Endometrial microvascular endothelial cells (primary cell): ENCODE measurements around the gene SAA1. TPM values are rescaled to one million over a fixed set of nuclear protein-coding genes. Genes with fewer than 3 reads are reported as not detected.
"Not testable (repeated sequence)": the region's sequence is repeated elsewhere in the genome, so short reads cannot be mapped to it uniquely, and the experiment has no call there.

Experiments used
- in situ Hi-C: cut with HindIII; loops from 2 replicates; pipeline ENCODE4 v1.10.0; 2017; ENCODE audit warnings: low sequenced_read_pairs, low pct_unique_long_range_greater_than_20kb; ENCODE audit errors: inconsistent ontology term
- total RNA-seq: library from RNA; depleted of rRNA; stranded (reverse); fragments of >200 nt; gene quantifications from one replicate; pipeline ENCODE4 v1.2.3, GENCODE V29; 2015; ENCODE audit errors: inconsistent ontology term

SAA1 gene
- not detected for total RNA-seq

GRCh38 chr11:18265949-18266348 lies at the start of gene SAA1:
Gene SAA1 (plus strand): TSS chr11:18266264. CDS start chr11:18266888, 624 bp downstream.
- in situ Hi-C loops, result no loop called here

- in situ Hi-C loops, result no loop called here
These were observed 44.7 kb upstream of the SAA1 start for GRCh38 chr11:18221274-18221876.

GRCh38 chr11:18222814-18223421 lies 43.1 kb upstream of the SAA1 start:
- in situ Hi-C loops, result no loop called here

GRCh38 chr11:18223591-18224387 lies 42.3 kb upstream of the SAA1 start:
- in situ Hi-C loops, result no loop called here

GRCh38 chr11:18225913-18226312 lies 40.2 kb upstream of the SAA1 start:
- in situ Hi-C loops, result no loop called here

GRCh38 chr11:18229501-18229900 lies 36.6 kb upstream of the SAA1 start:
- in situ Hi-C loops, result no loop called here

- in situ Hi-C loops, result no loop called here
These were observed 35.2 kb upstream of the SAA1 start for GRCh38 chr11:18230859-18231258.

GRCh38 chr11:18233912-18234311 lies 32.2 kb upstream of the SAA1 start:
- in situ Hi-C loops, result no loop called here

GRCh38 chr11:18235394-18236334 lies 30.4 kb upstream of the SAA1 start:
- in situ Hi-C loops, result no loop called here

GRCh38 chr11:18236664-18237356 lies 29.3 kb upstream of the SAA1 start, which contains the start of gene SAA4:
Gene SAA4 (minus strand): TSS chr11:18236802. CDS start chr11:18235926, 876 bp downstream.
- in situ Hi-C loops, result no loop called here

- in situ Hi-C loops, result no loop called here
These were observed 26.4 kb upstream of the SAA1 start for GRCh38 chr11:18239655-18240054.

GRCh38 chr11:18243783-18244362 lies 22.2 kb upstream of the SAA1 start:
- in situ Hi-C loops, result no loop called here

- in situ Hi-C loops, result no loop called here
These were observed 20.7 kb upstream of the SAA1 start for GRCh38 chr11:18245396-18245795.

- in situ Hi-C loops, result not testable (repeated sequence)
These were observed 19.5 kb upstream of the SAA1 start for GRCh38 chr11:18246379-18247190.

GRCh38 chr11:18247191-18247581 lies 18.9 kb upstream of the SAA1 start:
- in situ Hi-C loops, result not testable (repeated sequence)

- in situ Hi-C loops, result no loop called here
These were observed 17.5 kb upstream of the SAA1 start, which contains the start of gene SAA2 for GRCh38 chr11:18248561-18248960. Gene SAA2 (minus strand): TSS chr11:18248668. CDS start chr11:18248011, 657 bp downstream.

- in situ Hi-C loops, result no loop called here
These were observed 12.8 kb upstream of the SAA1 start for GRCh38 chr11:18253233-18253632.
